ENCODE results near the gene NR2C2AP.
"Not testable (repeated sequence)": the region's sequence is repeated elsewhere in the genome, so short reads cannot be mapped to it uniquely, and the experiment has no call there.

NR2C2AP gene, protein sequence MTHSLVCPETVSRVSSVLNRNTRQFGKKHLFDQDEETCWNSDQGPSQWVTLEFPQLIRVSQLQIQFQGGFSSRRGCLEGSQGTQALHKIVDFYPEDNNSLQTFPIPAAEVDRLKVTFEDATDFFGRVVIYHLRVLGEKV

DNA sequence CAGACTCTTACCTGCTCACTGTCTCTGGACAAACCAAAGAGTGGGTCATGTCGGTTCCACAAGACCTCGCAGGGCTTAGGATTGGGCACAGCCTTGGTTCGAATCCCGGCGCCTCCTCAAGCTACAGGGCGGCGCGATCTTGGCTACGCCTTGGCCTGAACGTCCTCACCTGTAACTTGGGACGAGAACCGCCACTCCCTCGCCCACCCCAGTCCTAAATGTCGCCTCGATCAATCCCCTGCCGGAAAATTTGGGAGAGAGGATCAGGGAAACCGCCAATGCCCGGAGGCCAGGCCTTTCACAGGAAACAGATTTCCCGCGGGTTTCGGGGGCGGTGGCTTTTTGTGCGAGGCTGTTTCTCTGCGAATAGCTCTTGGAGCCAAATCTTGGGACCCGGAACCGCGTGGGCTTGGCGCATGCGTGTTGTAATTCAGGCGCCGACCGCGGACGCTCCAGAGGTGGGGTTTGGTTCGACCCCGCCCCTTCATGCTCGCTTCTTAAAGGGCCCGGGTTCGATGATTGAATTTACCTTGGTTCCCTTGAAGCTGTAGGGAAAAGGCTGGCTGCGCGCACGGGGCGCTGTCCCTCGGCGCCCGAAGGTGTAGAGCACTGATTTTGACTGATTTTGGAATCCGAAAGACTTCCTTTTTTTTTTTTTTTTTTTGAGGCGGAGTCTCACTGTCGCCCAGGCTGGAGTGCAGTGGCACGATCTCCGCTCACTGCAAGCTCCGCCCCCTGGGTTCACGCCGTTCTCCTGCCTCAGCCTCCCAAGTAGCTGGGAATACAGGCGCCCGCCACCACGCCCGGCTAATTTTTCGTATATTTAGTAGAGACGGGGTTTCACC is at the start of gene NR2C2AP:
Gene NR2C2AP, minus strand, starts transcription at position 403 of the 845 bp plus-strand sequence. Its CDS starts 354 bp downstream, at position 49.
- peak; percentile 81 for DNase-seq (ENCODE audit: low read depth)

- DNase-seq (ENCODE audit: low read depth): no peak
These were observed 47.1 kb upstream of the NR2C2AP start for GRCh38 chr19:19250196-19250801.

GRCh38 chr19:19240476-19240875 is 37.3 kb upstream of the NR2C2AP start:
- no peak for DNase-seq (ENCODE audit: low read depth)

DNA sequence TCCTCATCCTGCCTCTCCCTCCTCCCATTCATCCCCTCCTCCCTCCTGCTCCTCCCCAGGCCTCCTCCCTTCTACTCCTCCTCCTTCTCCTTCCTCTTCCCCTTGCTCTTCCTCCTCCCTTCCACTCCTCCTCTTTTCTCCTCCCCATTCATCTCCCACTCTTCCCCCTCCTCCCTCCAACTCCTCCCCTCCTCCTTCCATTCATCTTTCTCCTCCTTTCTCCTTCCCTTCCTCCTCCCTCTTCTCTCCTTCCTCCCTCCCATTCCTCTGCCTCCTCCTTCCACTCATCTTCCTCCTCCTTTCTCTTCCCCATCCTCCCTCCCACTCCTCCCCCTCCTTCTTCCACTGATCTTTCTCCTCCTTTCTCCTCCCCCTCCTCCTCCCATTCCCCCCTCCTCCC is 36.5 kb upstream of the NR2C2AP start:
- DNase-seq (ENCODE audit: low read depth): no peak

DNA sequence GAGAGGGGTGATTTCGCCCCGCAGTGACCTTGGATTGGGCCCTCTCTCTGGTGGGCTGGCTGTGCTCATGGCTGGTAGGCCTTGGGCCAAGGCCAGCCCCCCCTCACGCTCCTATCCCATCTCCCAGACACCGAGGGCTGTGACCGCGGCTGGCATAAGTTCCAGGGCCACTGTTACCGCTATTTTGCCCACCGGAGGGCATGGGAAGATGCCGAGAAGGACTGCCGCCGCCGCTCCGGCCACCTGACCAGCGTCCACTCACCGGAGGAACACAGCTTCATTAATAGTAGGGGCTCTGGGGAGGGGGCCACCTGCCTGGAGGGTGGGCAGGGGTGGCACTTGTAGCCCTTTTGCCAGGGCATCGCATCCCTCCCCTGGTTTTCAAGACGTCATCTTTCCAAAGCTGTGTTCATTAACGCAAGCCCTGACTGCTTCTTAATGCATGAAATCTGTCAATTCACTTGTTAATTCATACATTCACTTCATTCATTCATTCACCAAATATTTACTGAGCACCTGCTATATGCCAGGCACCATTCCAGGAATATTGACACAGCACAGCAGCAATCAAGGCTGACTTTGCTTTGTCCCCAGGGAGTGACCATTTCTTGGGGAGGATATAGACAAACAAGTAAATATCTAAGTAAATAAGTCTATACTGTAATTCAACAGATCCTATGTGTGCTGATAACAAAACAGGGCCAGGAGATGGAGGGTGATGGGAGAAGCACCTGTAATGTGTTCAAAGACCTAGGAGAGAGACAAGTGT is 35.1 kb upstream of the NR2C2AP start:
- no peak for DNase-seq (ENCODE audit: low read depth)

DNA sequence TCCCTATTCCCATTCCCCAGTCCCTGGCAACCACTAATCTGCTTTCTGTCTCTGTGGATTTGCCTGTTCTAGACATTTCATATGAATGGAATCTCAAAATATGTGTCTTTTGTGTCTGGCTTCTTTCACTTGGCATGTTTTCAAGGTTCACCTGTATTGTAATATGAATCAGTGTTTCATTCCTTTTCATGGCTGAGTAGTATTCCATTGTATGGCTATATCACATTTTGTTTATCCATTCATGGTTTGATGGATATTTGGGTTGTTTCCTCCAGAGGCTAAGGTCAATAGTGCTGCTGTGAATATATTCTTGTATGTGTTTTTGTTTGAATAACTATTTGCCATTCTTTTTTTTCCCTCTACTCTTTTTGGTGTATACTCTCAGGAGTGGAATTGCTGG is 33.0 kb upstream of the NR2C2AP start:
- no peak for DNase-seq (ENCODE audit: low read depth)

- no peak for DNase-seq (ENCODE audit: low read depth)
These were observed 31.1 kb upstream of the NR2C2AP start for GRCh38 chr19:19234220-19234816.

DNA sequence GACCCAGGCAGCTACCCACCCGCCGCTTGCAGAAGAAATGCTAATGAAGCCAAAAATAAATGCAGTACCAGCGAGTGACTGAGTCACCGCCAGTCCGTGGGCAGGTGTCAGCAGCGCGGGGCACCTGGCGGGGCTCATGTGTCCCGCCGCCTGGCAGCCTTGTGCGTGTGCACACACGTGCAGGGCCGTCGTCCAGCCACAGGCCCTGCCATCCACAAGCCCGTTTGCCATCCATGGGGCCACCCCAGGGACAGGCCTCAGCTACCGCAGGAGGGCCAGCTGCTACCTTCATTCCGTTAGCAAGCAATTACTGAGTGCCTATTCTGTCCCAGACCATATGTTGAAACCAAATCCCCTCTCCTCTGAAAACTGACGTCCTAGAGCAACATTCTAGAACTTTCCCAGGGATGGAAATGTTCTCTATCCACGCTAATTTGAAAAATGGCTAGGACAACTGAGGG is 29.1 kb upstream of the NR2C2AP start:
- DNase-seq (ENCODE audit: low read depth): no peak

- no peak for DNase-seq (ENCODE audit: low read depth)
These were observed 27.8 kb upstream of the NR2C2AP start for GRCh38 chr19:19230999-19231398.

DNA sequence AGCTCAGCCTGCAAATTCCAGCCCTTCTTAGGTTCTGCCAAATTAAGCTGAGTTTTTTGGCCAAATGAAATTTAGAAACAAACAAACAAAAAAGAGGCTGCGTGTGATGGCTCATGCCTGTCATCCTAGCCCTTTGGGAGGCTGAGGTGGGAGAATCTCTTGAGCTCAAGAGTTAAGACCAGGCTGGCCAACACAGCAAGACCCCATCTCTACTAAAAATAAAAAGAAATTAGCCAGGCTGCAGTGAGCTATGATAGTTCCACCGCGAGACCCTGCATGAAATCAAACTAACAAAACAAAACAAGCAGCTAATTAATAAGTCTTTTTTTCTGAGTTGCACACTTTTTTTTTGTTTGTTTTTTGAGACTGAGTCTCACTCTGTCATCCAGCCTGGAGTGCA is 26.5 kb upstream of the NR2C2AP start:
- no peak for DNase-seq (ENCODE audit: low read depth)

GRCh38 chr19:19227217-19227616 is 24.0 kb upstream of the NR2C2AP start:
- DNase-seq (ENCODE audit: low read depth): no peak

DNA sequence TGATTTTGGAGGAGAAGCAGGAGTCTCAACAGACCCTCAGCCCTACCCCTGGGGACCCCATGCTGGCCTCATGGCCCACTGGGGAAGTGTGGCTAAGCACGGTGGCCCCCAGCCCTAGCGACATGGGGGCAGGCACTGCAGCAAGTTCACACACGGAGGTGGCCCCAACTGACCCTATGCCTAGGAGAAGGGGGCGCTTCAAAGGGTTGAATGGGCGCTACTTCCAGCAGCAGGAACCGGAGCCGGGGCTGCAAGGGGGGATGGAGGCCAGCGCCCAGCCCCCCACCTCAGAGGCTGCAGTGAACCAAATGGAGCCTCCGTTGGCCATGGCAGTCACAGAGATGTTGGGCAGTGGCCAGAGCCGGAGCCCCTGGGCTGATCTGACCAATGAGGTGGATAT is 23.4 kb upstream of the NR2C2AP start:
- no peak for DNase-seq (ENCODE audit: low read depth)

- DNase-seq (ENCODE audit: low read depth): no peak
These were observed 23.0 kb upstream of the NR2C2AP start for GRCh38 chr19:19226204-19226603.

DNA sequence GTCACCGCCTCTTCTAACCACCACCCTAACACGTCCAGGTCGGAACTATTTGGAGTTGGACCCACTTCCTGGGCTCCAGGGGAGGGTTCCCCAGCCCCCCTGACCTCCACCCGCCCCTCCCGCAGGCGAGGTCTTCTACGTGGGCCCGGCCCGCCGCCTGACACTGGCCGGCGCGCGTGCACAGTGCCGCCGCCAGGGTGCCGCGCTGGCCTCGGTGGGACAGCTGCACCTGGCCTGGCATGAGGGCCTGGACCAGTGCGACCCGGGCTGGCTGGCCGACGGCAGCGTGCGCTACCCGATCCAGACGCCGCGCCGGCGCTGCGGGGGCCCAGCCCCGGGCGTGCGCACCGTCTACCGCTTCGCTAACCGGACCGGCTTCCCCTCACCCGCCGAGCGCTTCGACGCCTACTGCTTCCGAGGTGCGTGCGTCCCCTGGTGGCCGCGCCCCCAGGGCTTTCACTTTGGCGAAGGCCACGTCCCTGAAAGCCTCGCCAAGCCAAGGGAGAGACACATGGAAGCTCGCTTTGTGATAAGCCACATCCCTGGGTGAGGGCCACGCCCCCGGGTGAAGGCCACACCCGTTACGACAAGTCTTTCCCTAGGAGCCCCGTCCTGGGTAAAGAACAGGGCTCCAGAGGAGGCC is 21.8 kb upstream of the NR2C2AP start:
- DNase-seq (ENCODE audit: low read depth): peak; percentile 38

DNA sequence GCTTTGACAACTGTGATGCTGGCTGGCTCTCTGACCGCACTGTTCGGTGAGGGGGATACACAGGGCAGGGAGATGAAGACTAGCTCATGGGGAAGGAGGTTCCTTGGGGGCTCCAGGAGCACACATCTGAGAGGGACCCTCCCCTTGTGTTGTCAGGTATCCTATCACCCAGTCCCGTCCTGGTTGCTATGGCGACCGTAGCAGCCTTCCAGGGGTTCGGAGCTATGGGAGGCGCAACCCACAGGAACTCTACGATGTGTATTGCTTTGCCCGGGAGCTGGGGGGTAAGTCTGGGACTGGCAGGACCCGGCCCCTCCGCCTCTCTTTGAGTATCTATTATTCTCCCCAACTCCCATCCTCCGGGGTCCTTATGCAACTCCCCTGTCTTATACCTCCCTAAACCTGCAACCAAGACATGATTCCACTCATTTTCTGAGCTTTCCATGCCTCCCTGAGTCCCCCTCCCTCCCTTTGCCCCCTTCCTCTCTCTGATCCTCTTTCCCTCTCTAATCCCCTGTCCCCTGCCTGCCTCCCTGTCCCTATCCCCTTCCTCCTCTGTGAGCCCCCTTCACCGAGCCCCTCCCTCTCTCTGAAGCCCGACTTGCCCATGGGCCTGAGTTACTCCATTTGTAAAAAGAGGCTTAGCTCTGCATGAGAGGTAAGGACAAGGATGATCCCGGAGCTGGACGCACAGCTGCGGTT is 21.1 kb upstream of the NR2C2AP start:
- DNase-seq (ENCODE audit: low read depth): no peak

DNA sequence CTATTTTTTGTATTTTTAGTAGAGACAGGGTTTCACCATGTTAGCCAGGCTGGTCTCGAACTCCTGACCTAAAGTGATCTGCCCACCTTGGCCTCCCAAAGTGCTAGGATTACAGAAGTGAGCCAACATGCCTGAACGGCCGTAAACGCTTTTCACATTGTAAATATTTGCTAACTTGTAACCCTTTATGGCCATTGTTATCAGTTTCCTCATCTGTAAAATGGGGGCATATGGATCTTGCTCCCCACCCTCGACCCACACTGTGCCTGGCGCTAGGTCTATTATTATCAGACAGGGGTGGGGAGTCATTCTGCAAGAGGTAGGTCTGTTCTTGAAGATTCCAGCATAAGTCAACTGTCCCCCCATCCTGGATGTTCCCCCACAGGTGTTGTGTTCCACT is 20.4 kb upstream of the NR2C2AP start:
- DNase-seq (ENCODE audit: low read depth): no peak

- no peak for DNase-seq (ENCODE audit: low read depth)
These were observed 19.8 kb upstream of the NR2C2AP start for GRCh38 chr19:19223060-19223459.

- not testable (repeated sequence) for DNase-seq (ENCODE audit: low read depth)
These were observed 17.8 kb upstream of the NR2C2AP start for GRCh38 chr19:19221000-19221399.

- DNase-seq (ENCODE audit: low read depth): no peak
These were observed 15.7 kb upstream of the NR2C2AP start for GRCh38 chr19:19218911-19219310.

GRCh38 chr19:19217099-19217498 is 13.9 kb upstream of the NR2C2AP start:
- no peak for DNase-seq (ENCODE audit: low read depth)

DNA sequence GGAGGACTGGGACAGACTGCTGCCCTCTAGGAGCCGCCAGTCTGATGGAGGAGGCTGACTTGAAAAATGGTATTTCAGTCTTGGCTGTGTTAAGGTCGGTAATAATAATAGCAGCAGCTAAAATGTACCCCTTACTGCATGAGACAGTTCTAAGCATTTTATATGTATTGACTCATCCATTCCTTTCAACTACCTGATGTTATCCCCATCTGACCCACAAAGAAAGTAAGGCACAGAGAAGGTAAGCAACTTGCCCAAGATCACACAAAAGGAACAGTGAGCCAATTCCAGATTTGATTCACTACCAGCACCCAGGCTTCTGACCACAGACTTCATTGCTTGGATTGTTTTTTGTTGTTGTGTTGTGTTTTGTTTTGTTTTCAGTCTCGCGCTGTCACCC is 12.6 kb upstream of the NR2C2AP start:
- no peak for DNase-seq (ENCODE audit: low read depth)

Measured in stimulated activated CD8-positive, alpha-beta memory T cell treated with anti-CD3 and anti-CD28 coated beads, Interleukin-15, amount 100 ng/mL, for 24 hours (primary cell).